Lower leg skin (tissue), 3 donors: Measurements from ENCODE around the gene APPBP2.

Source experiments
- POLR2A ChIP-seq, 2 donors: fragments of 450-650 bp; IDR thresholded peaks; one replicate each; pipeline ENCODE4 v1.6.1; 2016 to 2017; ENCODE audit warnings: antibody characterized with exemption in 2 of 2, mild to moderate bottlenecking in 1 of 2, moderate library complexity in 1 of 2
- TF ChIP-seq, protein P1 (sequence below), 3 donors: fragments of 450-650 bp; IDR thresholded peaks; one replicate each; pipeline ENCODE4 v1.5.1; 2016; ENCODE audit warnings: antibody characterized with exemption in 3 of 3, mild to moderate bottlenecking in 3 of 3, moderate library complexity in 2 of 3

DNA sequence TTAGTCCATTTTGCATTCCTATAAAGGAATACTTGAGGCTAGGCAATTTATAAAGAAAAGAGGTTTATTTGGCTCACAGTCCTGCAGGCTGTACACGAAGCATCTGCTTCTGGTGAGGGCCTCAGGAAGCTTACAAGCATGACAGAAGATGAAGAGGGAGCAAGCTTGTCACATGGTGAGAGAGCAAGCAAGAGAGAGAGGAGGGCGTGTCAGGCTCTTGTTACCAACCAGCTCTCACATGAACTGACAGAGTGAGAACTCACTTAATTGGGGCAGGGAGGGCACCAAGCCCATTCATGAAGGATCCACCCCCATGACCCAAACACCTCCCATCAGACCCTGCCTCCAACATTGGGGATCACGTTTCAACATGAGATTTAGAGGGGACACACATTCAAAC, 102.2 kb downstream of the APPBP2 start:
- TF ChIP-seq, protein P1, sequence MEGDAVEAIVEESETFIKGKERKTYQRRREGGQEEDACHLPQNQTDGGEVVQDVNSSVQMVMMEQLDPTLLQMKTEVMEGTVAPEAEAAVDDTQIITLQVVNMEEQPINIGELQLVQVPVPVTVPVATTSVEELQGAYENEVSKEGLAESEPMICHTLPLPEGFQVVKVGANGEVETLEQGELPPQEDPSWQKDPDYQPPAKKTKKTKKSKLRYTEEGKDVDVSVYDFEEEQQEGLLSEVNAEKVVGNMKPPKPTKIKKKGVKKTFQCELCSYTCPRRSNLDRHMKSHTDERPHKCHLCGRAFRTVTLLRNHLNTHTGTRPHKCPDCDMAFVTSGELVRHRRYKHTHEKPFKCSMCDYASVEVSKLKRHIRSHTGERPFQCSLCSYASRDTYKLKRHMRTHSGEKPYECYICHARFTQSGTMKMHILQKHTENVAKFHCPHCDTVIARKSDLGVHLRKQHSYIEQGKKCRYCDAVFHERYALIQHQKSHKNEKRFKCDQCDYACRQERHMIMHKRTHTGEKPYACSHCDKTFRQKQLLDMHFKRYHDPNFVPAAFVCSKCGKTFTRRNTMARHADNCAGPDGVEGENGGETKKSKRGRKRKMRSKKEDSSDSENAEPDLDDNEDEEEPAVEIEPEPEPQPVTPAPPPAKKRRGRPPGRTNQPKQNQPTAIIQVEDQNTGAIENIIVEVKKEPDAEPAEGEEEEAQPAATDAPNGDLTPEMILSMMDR (IDR thresholded peaks at IDR 0.05), result no peak
- TF ChIP-seq POLR2A (IDR thresholded peaks at IDR 0.05), result no peak
